Keratinocyte (primary cell): ENCODE data around the gene ZNF335. TPM values are rescaled to one million over a fixed set of nuclear protein-coding genes. Genes with fewer than 3 reads are reported as not detected.

Experiments used
- DNase-seq: peaks from one replicate; pipeline ENCODE4 v3.0.0-alpha.2; 2011; ENCODE audit warnings: low read depth, missing footprints, low spot score
- FAIRE-seq: peaks from 2 replicates; lab custom pipeline; 2011; peaks lifted over from hg19 to GRCh38; lab: Jason Lieb, UNC
- H2AFZ ChIP-seq: 2 replicates; pipeline ENCODE4 v1.6.0; 2012; ENCODE audit warnings: low read length, control low read depth, inconsistent platforms; ENCODE audit not compliant: control insufficient read depth
- H3K27ac ChIP-seq: 2 replicates; pipeline ENCODE4 v1.5.1; 2011; ENCODE audit warnings: low read length; ENCODE audit not compliant: control insufficient read depth, insufficient read depth
- H3K27me3 ChIP-seq: 3 replicates; pipeline ENCODE4 v1.6.0; 2011; ENCODE audit warnings: low read length; ENCODE audit not compliant: control insufficient read depth, insufficient read depth; ENCODE audit errors: extremely low read depth
- H3K36me3 ChIP-seq, 2 experiments: 2 replicates in 1 of 2; 3 replicates in 1 of 2; pipeline ENCODE4 v1.5.1; 2011; ENCODE audit warnings: low read length in 2 of 2, mild to moderate bottlenecking in 1 of 2; ENCODE audit not compliant: control insufficient read depth in 2 of 2, insufficient read depth in 2 of 2; ENCODE audit errors: extremely low read depth in 1 of 2
- H3K4me1 ChIP-seq: 3 replicates; pipeline ENCODE4 v1.5.1; 2011; ENCODE audit warnings: low read length; ENCODE audit not compliant: control insufficient read depth, insufficient read depth; ENCODE audit errors: extremely low read depth
- H3K4me2 ChIP-seq: 3 replicates; pipeline ENCODE4 v1.6.0; 2011; ENCODE audit warnings: low read depth, low read length; ENCODE audit not compliant: control insufficient read depth, insufficient read depth; ENCODE audit errors: extremely low read depth
- H3K4me3 ChIP-seq, 3 experiments: fragments of 200-600 bp in 1 of 3; sonication (generic) in 1 of 3; 2 replicates in 2 of 3; 3 replicates in 1 of 3; pipeline ENCODE4 v1.5.1; 2011 to 2016; ENCODE audit warnings: low read length in 3 of 3, mild to moderate bottlenecking in 3 of 3, control low read depth in 2 of 3, inconsistent platforms in 1 of 3, low read depth in 1 of 3, mixed read lengths in 1 of 3, mixed run types in 1 of 3, moderate library complexity in 1 of 3; ENCODE audit not compliant: control insufficient read depth in 2 of 3, insufficient read depth in 2 of 3; ENCODE audit errors: extremely low read depth in 1 of 3
- H3K79me2 ChIP-seq: 2 replicates; pipeline ENCODE4 v1.6.0; 2012; ENCODE audit warnings: low read length; ENCODE audit not compliant: control insufficient read depth, insufficient read depth
- H3K9ac ChIP-seq: 3 replicates; pipeline ENCODE4 v1.6.0; 2011; ENCODE audit warnings: low read length; ENCODE audit not compliant: control insufficient read depth, insufficient read depth; ENCODE audit errors: extremely low read depth
- H3K9me1 ChIP-seq: 3 replicates; pipeline ENCODE4 v1.6.0; 2011; ENCODE audit warnings: low read length; ENCODE audit not compliant: control insufficient read depth, insufficient read depth; ENCODE audit errors: extremely low read depth
- H3K9me3 ChIP-seq: 2 replicates; pipeline ENCODE4 v1.5.1; 2012; ENCODE audit warnings: low read depth, low read length; ENCODE audit not compliant: control insufficient read depth
- H4K20me1 ChIP-seq: 3 replicates; pipeline ENCODE4 v1.6.0; 2011; ENCODE audit warnings: low read length; ENCODE audit not compliant: control insufficient read depth, insufficient read depth; ENCODE audit errors: extremely low read depth
- EZH2 ChIP-seq: IDR thresholded peaks from one replicate; pipeline ENCODE4 v1.6.1; 2012; ENCODE audit warnings: inconsistent platforms, mild to moderate bottlenecking, low read length, moderate library complexity
- dilution Hi-C: fragments of 300-500 bp; cut with MboI; formaldehyde crosslinking; loops from one replicate; pipeline ENCODE4 v1.7.0; 2020; ENCODE audit warnings: low sequenced_read_pairs; ENCODE audit not compliant: extremely low pct_ligation_motif_present
- polyA plus RNA-seq, 5 experiments: library from polyadenylated mRNA; depleted of rRNA in 3 of 5; stranded (reverse) in 3 of 5; stranded (forward) in 1 of 5; unstranded in 1 of 5; fragments of >200 nt; gene quantifications; 1 replicate in 1 of 5; 2 replicates in 3 of 5; 3 replicates in 1 of 5; pipeline versions ENCODE4 v1.2.1 to v1.2.3, GENCODE V29; 2011 to 2012; ENCODE audit warnings: missing spikeins in 2 of 5, low read depth in 1 of 5, low replicate concordance in 1 of 5
- TF ChIP-seq, protein P1 (sequence below), 3 experiments: IDR thresholded peaks in 1 of 3; conservative IDR thresholded peaks in 1 of 3; optimal IDR thresholded peaks in 1 of 3; 2 replicates in 2 of 3; 3 replicates in 1 of 3; pipeline versions ENCODE3 to v1.5.1; 2011; ENCODE audit warnings: low read length in 3 of 3, mild to moderate bottlenecking in 3 of 3, moderate library complexity in 2 of 3, control low read depth in 1 of 3, inconsistent platforms in 1 of 3; ENCODE audit not compliant: insufficient read depth in 2 of 3; ENCODE audit errors: extremely low read depth in 1 of 3

Gene ZNF335
- polyA plus RNA-seq, 1 donor (not counting 4 experiments of a cell fraction or from before 2014, with no cell fraction given): 5.8 TPM

DNA sequence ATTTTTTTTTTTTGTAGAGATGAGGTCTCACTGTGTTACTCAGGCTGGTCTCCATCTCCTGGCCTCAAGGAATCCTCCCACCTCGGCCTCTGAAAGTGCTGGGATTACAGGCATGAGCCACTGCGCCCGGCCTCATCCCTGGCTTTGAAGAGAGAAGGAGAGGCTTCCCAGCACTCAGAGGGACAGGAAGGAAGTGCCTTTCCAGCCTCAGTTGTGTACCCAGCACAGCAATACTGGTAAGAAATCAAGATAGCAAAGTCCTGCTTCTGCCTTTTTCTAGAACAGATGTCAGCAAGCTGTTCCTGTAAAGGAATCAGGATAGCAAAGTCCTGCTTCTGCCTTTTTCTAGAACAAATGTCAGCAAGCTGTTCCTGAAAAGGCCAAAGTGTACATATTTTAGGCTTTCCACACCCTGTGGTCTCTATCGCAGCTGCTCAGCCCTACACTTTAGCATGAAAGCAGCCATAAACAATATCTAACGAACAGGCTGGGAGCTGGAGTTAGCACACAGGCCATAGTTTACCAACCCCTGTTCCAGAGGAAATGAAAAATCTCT lies 53.7 kb downstream of the ZNF335 start:
- H3K9ac ChIP-seq: no peak overlapping the region

DNA sequence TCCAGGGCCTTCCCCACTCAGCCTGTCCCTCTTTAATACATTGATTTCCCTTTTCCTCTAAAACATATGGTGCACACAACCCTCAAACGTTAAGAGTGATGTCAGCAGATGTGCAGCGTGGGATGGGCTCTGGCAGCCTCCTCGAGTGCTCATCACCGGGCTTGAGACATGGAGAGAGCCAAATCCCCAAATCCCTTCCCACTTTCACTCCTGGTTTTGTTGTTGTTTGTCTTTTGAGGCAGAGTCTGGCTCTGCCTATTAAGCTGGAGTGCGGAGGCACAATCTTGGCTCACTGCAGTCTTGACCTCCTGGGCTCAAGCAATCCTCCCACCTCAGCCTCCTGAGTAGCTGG lies 54.2 kb downstream of the ZNF335 start:
- Histone ChIP-seq H3K4me2 (no peak overlapping the region), H3K36me3 (no peaks in the 10 kb centered on the region), H3K4me3 (no peak overlapping the region), H4K20me1 (no peaks in the 10 kb centered on the region), H3K79me2 (no peaks in the 10 kb centered on the region), H3K9ac (no peak overlapping the region), H3K4me1 (no peaks in the 10 kb centered on the region), H2AFZ (no peak overlapping the region), H3K27ac (no peak overlapping the region), H3K9me1 (no peaks in the 10 kb centered on the region), H3K9me3 (no peaks in the 10 kb centered on the region), H3K27me3 (no peaks in the 10 kb centered on the region)
- dilution Hi-C loops: no loop called here
- FAIRE-seq: no peak
- TF ChIP-seq, protein P1, sequence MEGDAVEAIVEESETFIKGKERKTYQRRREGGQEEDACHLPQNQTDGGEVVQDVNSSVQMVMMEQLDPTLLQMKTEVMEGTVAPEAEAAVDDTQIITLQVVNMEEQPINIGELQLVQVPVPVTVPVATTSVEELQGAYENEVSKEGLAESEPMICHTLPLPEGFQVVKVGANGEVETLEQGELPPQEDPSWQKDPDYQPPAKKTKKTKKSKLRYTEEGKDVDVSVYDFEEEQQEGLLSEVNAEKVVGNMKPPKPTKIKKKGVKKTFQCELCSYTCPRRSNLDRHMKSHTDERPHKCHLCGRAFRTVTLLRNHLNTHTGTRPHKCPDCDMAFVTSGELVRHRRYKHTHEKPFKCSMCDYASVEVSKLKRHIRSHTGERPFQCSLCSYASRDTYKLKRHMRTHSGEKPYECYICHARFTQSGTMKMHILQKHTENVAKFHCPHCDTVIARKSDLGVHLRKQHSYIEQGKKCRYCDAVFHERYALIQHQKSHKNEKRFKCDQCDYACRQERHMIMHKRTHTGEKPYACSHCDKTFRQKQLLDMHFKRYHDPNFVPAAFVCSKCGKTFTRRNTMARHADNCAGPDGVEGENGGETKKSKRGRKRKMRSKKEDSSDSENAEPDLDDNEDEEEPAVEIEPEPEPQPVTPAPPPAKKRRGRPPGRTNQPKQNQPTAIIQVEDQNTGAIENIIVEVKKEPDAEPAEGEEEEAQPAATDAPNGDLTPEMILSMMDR (optimal IDR thresholded peaks at IDR 0.05 in 1 of 3, IDR thresholded peaks at IDR 0.05 in 1 of 3, conservative IDR thresholded peaks at IDR 0.05 in 1 of 3; ENCODE audit: extremely low read depth in 1 of 3, insufficient read depth in 2 of 3, low read length in 3 of 3): no peak
- no peak for TF ChIP-seq EZH2
- DNase-seq: no peak

More for the DNA sequence above, 53.7 kb downstream of the ZNF335 start:
- DNase-seq (no peak), FAIRE-seq (no peak)
- no peak overlapping the region for H3K4me2 ChIP-seq
- H3K27ac ChIP-seq: no peak overlapping the region
- no peaks in the 10 kb centered on the region for H3K4me1 ChIP-seq
- H4K20me1 ChIP-seq: no peaks in the 10 kb centered on the region
- H2AFZ ChIP-seq: no peak overlapping the region
- H3K9me3 ChIP-seq: no peaks in the 10 kb centered on the region
- no peak overlapping the region for H3K4me3 ChIP-seq
- H3K36me3 ChIP-seq: no peaks in the 10 kb centered on the region
- dilution Hi-C loops: no loop called here
- TF ChIP-seq, protein P1 (optimal IDR thresholded peaks at IDR 0.05 in 1 of 3, IDR thresholded peaks at IDR 0.05 in 1 of 3, conservative IDR thresholded peaks at IDR 0.05 in 1 of 3; ENCODE audit: extremely low read depth in 1 of 3, insufficient read depth in 2 of 3, low read length in 3 of 3): no peak
- TF ChIP-seq EZH2: no peak
- no peaks in the 10 kb centered on the region for H3K79me2 ChIP-seq
- no peaks in the 10 kb centered on the region for H3K9me1 ChIP-seq
- no peaks in the 10 kb centered on the region for H3K27me3 ChIP-seq
